Measurements from ENCODE around the gene TMEM117.

The TMEM117 gene

GRCh38 chr12:44059476-44059875, 223.6 kb downstream of the TMEM117 start:
- no peak for DNase-seq (ENCODE audit: low spot score)
- no peak for ATAC-seq (ENCODE audit: low read depth)
- no peak for TF ChIP-seq CTCF (IDR thresholded peaks at IDR 0.05; ENCODE audit: poor library complexity, severe bottlenecking)
- H3K4me3 ChIP-seq (ENCODE audit: severe bottlenecking) = no peak overlapping the region
- H3K27ac ChIP-seq (ENCODE audit: poor library complexity, severe bottlenecking) = no peak overlapping the region
- no peaks in the 10 kb centered on the region for H3K9me3 ChIP-seq (ENCODE audit: severe bottlenecking)
- no peaks in the 10 kb centered on the region for H3K4me1 ChIP-seq (ENCODE audit: insufficient read depth, poor library complexity, severe bottlenecking)
- H3K36me3 ChIP-seq (ENCODE audit: low read depth) = no peaks in the 10 kb centered on the region
- no peaks in the 10 kb centered on the region for H3K27me3 ChIP-seq (ENCODE audit: insufficient read depth, poor library complexity, severe bottlenecking)

- Histone ChIP-seq H3K27ac (ENCODE audit: poor library complexity, severe bottlenecking) (no peak overlapping the region), H3K27me3 (ENCODE audit: insufficient read depth, poor library complexity, severe bottlenecking) (no peaks in the 10 kb centered on the region), H3K4me1 (ENCODE audit: insufficient read depth, poor library complexity, severe bottlenecking) (no peaks in the 10 kb centered on the region), H3K9me3 (ENCODE audit: severe bottlenecking) (no peaks in the 10 kb centered on the region), H3K4me3 (ENCODE audit: severe bottlenecking) (no peak overlapping the region), H3K36me3 (ENCODE audit: low read depth) (no peaks in the 10 kb centered on the region)
- no peak for TF ChIP-seq CTCF (IDR thresholded peaks at IDR 0.05; ENCODE audit: poor library complexity, severe bottlenecking)
- ATAC-seq (ENCODE audit: low read depth) (no peak), DNase-seq (ENCODE audit: low spot score) (no peak)
Measured at GRCh38 chr12:44063671-44064070, 227.8 kb downstream of the TMEM117 start.

DNA sequence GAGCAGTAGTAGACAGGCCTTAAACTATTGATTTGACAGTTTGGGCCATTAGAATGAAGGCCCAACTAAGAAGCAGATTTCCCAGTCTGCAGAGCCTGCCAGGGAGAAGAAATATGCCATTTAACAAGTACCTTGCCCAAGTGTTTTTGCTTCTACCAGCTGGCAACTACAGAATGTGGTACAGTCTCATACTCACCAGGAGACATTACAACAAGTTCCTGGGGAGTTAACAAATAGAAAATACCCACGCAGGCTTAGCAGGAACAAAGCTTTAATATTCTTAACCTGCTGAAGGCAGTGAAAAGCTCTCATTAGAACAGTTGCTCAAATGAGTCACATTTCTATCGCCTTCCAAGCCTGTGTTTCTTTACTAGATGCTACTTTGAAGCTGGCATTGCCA, 241.0 kb downstream of the TMEM117 start:
- DNase-seq (ENCODE audit: low spot score) = no peak
- no peaks in the 10 kb centered on the region for H3K4me1 ChIP-seq (ENCODE audit: insufficient read depth, poor library complexity, severe bottlenecking)
- no peak for ATAC-seq (ENCODE audit: low read depth)
- H3K9me3 ChIP-seq (ENCODE audit: severe bottlenecking) = no peaks in the 10 kb centered on the region
- H3K4me3 ChIP-seq (ENCODE audit: severe bottlenecking) = no peak overlapping the region
- no peak overlapping the region for H3K27ac ChIP-seq (ENCODE audit: poor library complexity, severe bottlenecking)
- H3K36me3 ChIP-seq (ENCODE audit: low read depth) = no peaks in the 10 kb centered on the region; the same call in 1 of the 2 replicates
- H3K27me3 ChIP-seq (ENCODE audit: insufficient read depth, poor library complexity, severe bottlenecking) = no peaks in the 10 kb centered on the region
- no peak for TF ChIP-seq CTCF (IDR thresholded peaks at IDR 0.05; ENCODE audit: poor library complexity, severe bottlenecking)

DNA sequence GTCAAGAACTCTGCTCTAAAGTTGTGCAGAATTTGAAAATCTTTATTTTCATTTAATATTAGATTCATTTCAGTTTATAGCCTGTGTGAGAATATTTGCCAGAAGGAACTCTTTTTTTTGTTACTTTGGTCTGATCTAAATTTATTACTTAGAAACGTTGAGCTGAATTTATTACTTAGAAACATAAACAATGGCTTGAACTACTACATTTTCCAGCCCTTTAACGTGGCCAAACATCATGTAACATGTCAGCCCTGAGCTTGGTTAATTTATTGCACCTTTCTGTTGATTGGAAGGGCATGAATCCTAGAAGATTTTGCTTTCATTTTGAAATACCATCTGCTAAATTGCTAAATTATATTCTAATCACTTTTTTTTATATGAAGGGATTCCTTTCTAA, 241.4 kb downstream of the TMEM117 start:
- TF ChIP-seq CTCF (IDR thresholded peaks at IDR 0.05; ENCODE audit: poor library complexity, severe bottlenecking) = no peak
- Histone ChIP-seq H3K9me3 (ENCODE audit: severe bottlenecking) (no peaks in the 10 kb centered on the region), H3K4me1 (ENCODE audit: insufficient read depth, poor library complexity, severe bottlenecking) (no peaks in the 10 kb centered on the region), H3K36me3 (ENCODE audit: low read depth) (no peaks in the 10 kb centered on the region; the same call in 1 of the 2 replicates), H3K27ac (ENCODE audit: poor library complexity, severe bottlenecking) (no peak overlapping the region), H3K27me3 (ENCODE audit: insufficient read depth, poor library complexity, severe bottlenecking) (no peaks in the 10 kb centered on the region), H3K4me3 (ENCODE audit: severe bottlenecking) (no peak overlapping the region)
- no peak for ATAC-seq (ENCODE audit: low read depth)
- no peak for DNase-seq (ENCODE audit: low spot score)

DNA sequence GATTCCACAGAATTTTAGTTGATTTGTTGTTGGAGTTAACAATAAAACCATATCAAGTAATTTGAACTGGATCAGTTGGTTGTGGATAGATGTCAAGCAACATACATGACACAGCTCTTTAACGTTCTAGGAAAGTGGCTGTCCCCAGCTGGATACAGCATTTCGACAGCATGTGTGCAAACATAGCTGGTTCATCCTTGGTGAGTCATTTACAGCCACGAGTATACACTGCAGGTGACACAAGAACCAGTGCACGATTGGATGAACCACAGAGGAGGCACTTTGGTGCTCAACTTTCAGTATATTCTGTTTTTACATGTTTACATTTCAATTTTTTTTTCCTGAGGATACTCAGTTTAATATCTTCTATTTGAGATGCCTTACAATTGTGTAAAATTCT, 242.4 kb downstream of the TMEM117 start:
- DNase-seq (ENCODE audit: low spot score) (no peak), ATAC-seq (ENCODE audit: low read depth) (no peak)
- H3K27me3 ChIP-seq (ENCODE audit: insufficient read depth, poor library complexity, severe bottlenecking) = no peaks in the 10 kb centered on the region
- H3K4me1 ChIP-seq (ENCODE audit: insufficient read depth, poor library complexity, severe bottlenecking) = no peaks in the 10 kb centered on the region
- H3K27ac ChIP-seq (ENCODE audit: poor library complexity, severe bottlenecking) = no peak overlapping the region
- H3K4me3 ChIP-seq (ENCODE audit: severe bottlenecking) = no peak overlapping the region
- no peak for TF ChIP-seq CTCF (IDR thresholded peaks at IDR 0.05; ENCODE audit: poor library complexity, severe bottlenecking)
- no peaks in the 10 kb centered on the region for H3K9me3 ChIP-seq (ENCODE audit: severe bottlenecking)
- no peaks in the 10 kb centered on the region; the same call in 1 of the 2 replicates for H3K36me3 ChIP-seq (ENCODE audit: low read depth)
